GM12872 (cell line): Measurements from ENCODE around the gene FOXJ1.

ENCODE experiments used
- TF ChIP-seq, protein P1 (sequence below): IDR thresholded peaks from 3 replicates; pipeline ENCODE4 v1.5.1; 2011; ENCODE audit warnings: low read depth, mild to moderate bottlenecking, low read length, moderate library complexity; ENCODE audit not compliant: insufficient read depth

Gene FOXJ1

DNA sequence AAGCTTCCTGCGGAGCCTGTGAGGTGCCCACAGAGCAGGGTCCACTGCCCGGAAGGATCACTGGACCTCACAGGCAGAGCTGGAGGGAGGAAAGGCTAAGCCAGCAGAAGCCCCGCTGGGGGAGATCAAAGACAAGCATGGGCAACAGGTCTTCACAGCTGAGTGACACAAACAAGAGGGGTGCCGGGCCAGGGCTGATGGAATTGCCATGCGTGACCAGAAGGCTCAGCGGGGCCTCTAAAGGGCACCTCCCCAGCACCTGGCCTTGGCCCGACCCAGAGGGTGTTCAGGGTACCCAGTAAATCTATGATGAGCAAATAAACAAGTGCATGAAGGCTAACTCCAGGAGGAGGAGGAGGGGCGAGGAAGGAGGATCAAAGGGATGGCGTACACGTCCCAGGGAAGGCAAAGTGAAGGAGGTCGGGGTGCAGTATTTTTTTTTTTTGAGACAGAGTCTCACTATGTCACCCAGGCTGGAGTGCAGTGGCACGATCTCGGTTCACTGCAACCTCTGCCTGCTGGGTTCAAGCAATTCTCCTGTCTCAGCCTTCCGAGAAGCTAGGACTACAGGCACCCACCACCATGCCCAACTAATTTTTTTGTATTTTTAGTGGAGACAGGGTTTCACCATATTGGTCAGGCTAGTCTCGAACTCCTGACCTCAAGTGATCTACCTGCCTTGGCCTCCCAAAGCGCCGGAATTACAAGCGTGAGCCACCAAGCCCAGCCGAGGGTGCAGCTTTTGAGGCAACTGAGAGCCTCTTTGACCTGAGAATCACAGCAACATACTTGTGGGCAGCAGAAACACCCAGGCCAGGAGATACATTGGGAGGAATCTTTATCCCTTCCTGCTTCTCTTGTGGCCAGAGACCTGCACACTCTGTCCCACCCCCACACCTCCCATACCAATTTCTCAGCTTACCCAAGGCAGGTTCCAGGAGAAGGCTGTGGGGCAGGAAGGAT, 21.4 kb downstream of the FOXJ1 start:
- TF ChIP-seq, protein P1, sequence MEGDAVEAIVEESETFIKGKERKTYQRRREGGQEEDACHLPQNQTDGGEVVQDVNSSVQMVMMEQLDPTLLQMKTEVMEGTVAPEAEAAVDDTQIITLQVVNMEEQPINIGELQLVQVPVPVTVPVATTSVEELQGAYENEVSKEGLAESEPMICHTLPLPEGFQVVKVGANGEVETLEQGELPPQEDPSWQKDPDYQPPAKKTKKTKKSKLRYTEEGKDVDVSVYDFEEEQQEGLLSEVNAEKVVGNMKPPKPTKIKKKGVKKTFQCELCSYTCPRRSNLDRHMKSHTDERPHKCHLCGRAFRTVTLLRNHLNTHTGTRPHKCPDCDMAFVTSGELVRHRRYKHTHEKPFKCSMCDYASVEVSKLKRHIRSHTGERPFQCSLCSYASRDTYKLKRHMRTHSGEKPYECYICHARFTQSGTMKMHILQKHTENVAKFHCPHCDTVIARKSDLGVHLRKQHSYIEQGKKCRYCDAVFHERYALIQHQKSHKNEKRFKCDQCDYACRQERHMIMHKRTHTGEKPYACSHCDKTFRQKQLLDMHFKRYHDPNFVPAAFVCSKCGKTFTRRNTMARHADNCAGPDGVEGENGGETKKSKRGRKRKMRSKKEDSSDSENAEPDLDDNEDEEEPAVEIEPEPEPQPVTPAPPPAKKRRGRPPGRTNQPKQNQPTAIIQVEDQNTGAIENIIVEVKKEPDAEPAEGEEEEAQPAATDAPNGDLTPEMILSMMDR: no peak

DNA sequence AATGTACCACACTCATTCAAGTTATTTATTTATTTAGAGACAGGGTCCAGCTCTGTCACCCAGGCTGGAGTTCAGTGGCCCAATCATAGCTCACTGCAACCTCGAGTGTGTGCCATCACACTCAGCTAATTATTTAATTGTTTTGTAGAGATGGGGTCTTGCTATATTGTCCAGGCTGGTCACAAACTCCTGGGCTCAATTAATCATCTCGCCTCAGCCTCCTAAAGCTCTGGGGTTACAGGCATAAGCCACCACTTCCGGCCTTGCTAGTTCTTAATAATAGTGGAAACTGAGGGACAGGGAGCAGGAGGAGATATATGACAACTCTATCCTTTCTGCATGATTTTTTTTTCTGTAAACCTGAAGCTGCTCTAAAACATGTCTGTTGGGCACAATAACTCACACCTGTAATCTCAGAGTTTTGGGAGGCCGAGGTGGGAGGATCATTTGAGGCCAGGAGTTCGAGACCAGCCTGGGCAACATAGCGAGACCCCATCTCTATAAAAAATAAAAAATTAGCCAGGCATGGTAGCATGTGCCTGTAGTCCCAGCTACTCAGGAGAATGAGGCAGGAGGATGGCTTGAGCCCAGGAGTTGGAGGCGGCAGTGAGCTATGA, 25.8 kb downstream of the FOXJ1 start:
- TF ChIP-seq, protein P1: no peak

DNA sequence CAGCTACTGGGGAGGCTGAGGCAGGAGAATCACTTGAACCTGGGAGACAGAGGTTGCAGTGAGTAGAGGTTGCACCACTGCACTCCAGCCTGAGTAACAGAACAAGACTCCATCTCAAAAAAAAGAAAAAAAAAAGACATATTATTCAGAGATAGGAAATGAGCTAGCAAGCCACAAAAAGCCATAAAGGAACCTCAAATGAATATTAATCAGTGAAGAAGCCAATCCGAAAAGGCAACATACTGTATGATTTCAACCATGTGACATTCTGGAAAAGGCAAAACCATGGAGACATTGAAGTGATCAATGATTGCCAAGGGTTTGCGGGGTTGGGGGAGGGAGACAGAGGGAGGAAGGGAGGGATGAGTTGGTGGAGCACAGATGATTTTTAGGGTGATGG, 29.1 kb downstream of the FOXJ1 start:
- TF ChIP-seq, protein P1: no peak

DNA sequence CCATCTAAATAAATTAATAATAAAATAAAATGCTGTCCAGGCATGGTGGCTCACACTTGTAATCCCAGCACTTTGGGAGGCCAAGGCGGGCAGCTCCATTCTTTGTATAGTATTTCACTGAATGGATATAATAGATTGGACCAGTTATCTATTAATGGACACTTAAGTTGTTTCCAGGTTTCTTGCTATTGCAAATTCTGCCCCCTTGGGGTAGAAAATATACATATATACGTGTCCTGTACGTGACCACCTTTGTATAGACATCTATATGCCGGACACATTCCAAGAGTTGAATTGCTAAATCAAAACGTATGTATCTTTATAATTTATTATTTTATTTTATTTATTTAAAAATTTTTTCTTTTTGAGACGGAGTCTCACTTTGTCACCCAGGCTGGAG, 33.5 kb downstream of the FOXJ1 start:
- TF ChIP-seq, protein P1: peak; percentile 35; the same call in 2 of the 3 replicates

GRCh38 chr17:76106703-76107102, 34.3 kb downstream of the FOXJ1 start:
- TF ChIP-seq, protein P1: no peak

DNA sequence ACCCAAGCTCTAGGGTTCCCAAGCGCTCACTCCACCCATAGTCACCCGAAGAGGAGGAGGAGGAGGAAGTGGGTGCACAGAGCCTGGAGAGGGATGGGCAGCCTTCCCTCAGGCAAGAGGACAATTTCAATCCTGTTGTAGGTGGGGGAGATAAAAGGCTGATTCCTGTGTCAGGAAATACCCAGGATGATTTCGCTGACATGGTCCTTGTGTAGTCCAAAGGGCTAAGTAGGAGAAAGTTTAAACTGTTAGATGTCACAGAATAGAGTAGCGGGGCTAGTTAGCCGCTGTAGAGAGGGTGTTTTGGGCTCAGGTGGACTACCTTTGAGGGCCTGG, 36.2 kb downstream of the FOXJ1 start:
- TF ChIP-seq, protein P1: no peak

- TF ChIP-seq, protein P1: no peak
Observed at GRCh38 chr17:76104140-76104895, 36.7 kb downstream of the FOXJ1 start.
